Measurements from ENCODE around the gene EXPH5. TPM values are rescaled to one million over a fixed set of nuclear protein-coding genes. Genes with fewer than 3 reads are reported as not detected.

EXPH5 gene
- total RNA-seq, 1 donor from 2014 or later = 30.8 TPM

DNA sequence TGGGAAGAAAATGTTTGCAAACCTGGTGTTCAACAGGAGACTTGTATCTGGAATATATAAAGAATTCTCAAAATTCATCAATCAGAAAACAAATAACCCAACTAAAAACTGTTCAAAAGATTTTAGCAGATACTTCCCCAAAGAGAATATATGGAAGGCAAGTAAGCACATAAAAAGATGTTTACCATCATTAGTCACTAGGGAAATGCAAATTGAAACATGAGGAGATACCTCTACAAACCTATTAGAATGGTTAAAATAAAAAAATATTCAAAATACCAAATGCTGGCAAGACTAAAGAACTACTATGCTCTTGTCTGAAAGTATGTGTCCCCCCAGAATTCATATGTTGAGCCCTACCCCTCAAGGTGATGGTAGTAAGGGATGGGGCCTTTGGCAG lies 8.6 kb downstream of the EXPH5 start:
- Histone ChIP-seq H3K36me3 (no peaks in the 10 kb centered on the region), H3K27me3 (no peaks in the 10 kb centered on the region), H3K4me3 (no peak overlapping the region), H3K9me3 (no peaks in the 10 kb centered on the region), H3K27ac (no peak overlapping the region), H3K4me1 (peaks cover 3% of the 10 kb centered on the region)
- DNase-seq = no peak
- ATAC-seq = no peak
- intact Hi-C loops (cut with DNase I) = no loop called here
- no peak for TF ChIP-seq CTCF (IDR thresholded peaks at IDR 0.05)

DNA sequence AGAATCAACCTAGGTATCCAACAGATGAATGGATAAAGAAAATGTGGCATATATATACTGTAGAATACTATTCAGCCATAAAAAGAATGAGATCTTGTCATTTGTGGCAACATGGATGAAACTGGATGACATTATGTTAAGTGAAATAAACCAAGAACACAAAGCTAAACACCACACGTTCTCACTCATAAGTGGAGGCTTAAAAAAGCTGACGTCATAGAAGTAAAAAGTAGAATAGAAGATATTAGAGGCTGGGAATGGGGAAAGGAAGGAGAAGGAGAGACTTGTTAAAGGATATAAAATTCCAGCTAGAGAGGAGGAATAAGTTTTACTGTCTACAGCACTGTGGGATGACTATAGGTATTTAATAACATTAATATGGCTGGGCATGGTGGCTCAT lies 12.9 kb downstream of the EXPH5 start:
- Histone ChIP-seq H3K27me3 (no peaks in the 10 kb centered on the region), H3K36me3 (no peaks in the 10 kb centered on the region), H3K4me1 (no peaks in the 10 kb centered on the region), H3K4me3 (no peak overlapping the region), H3K9me3 (no peaks in the 10 kb centered on the region), H3K27ac (no peak overlapping the region)
- ATAC-seq = no peak
- TF ChIP-seq CTCF (IDR thresholded peaks at IDR 0.05) = no peak
- no peak for DNase-seq
- intact Hi-C loops (cut with DNase I) = no loop called here

DNA sequence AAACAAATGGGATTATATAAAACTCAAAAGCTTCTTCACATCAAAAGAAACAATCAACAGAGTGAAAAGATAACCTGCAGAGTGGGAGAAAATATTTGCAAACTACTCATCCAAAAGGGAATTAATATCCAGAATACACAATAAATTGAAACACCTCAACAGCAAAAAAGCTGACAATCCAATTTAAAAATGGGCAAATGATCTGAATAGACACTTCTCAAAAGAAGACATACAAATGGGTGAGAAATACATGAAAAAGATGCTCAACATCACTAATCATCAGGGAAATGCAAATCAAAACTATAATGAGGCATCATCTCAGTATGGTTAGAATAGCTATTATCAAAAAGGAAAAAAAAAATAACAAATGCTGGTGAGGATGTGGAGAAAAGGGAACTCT lies 13.5 kb downstream of the EXPH5 start:
- ATAC-seq (no peak), DNase-seq (no peak)
- intact Hi-C loops (cut with DNase I) = no loop called here
- H3K36me3 ChIP-seq = no peaks in the 10 kb centered on the region
- H3K27me3 ChIP-seq = no peaks in the 10 kb centered on the region
- H3K4me1 ChIP-seq = no peaks in the 10 kb centered on the region
- H3K27ac ChIP-seq = no peak overlapping the region
- no peak overlapping the region for H3K4me3 ChIP-seq
- no peak for TF ChIP-seq CTCF (IDR thresholded peaks at IDR 0.05)
- no peaks in the 10 kb centered on the region for H3K9me3 ChIP-seq

GRCh38 chr11:108576523-108576922 lies 17.0 kb downstream of the EXPH5 start:
- H3K9me3 ChIP-seq = no peaks in the 10 kb centered on the region
- no peak for ATAC-seq
- no peaks in the 10 kb centered on the region for H3K4me1 ChIP-seq
- no peak overlapping the region for H3K27ac ChIP-seq
- no peak for TF ChIP-seq CTCF (IDR thresholded peaks at IDR 0.05)
- no peaks in the 10 kb centered on the region for H3K27me3 ChIP-seq
- intact Hi-C loops (cut with DNase I) = no loop called here
- no peak overlapping the region for H3K4me3 ChIP-seq
- no peak for DNase-seq
- no peaks in the 10 kb centered on the region for H3K36me3 ChIP-seq

GRCh38 chr11:108574675-108575074 lies 18.9 kb downstream of the EXPH5 start:
- TF ChIP-seq CTCF (IDR thresholded peaks at IDR 0.05) = no peak
- Histone ChIP-seq H3K9me3 (no peaks in the 10 kb centered on the region), H3K27ac (no peak overlapping the region), H3K36me3 (no peaks in the 10 kb centered on the region), H3K4me3 (no peak overlapping the region), H3K4me1 (no peaks in the 10 kb centered on the region), H3K27me3 (no peaks in the 10 kb centered on the region)
- ATAC-seq (no peak), DNase-seq (no peak)
- intact Hi-C loops (cut with DNase I) = no loop called here

DNA sequence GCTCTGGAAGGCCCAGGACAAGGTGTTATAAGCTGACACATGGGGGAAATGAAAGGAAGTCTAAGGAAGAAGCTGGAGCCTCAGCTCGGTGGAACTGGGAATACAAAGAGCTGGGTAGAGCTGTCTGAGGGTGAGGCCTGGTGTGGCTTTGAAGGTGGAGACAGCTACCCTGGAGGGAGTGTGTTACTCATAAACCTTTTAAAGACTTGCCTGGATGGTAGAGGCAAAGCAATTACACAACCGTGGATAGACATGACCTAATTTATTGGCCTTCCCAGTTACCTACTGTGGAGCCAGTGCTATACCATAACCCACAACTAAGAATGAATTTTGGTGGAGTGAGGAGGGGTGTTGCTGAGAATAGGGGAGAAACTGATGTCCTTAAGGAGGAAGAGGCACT lies 22.6 kb downstream of the EXPH5 start:
- intact Hi-C loops (cut with DNase I) = no loop called here
- no peak for ATAC-seq

More for the DNA sequence above, 22.6 kb downstream of the EXPH5 start:
- no peak for TF ChIP-seq CTCF (IDR thresholded peaks at IDR 0.05)
- no peak for DNase-seq
- no peaks in the 10 kb centered on the region for H3K4me1 ChIP-seq
- H3K4me3 ChIP-seq = no peak overlapping the region
- H3K9me3 ChIP-seq = no peaks in the 10 kb centered on the region
- H3K27me3 ChIP-seq = no peaks in the 10 kb centered on the region
- H3K36me3 ChIP-seq = no peaks in the 10 kb centered on the region
- H3K27ac ChIP-seq = no peak overlapping the region

All from upper lobe of right lung (tissue), 1 donor.